Stimulated activated naive CD8-positive, alpha-beta T cell treated with anti-CD3 and anti-CD28 coated beads, Interleukin-15, Interleukin-2, amounts not matched to agents 100 U/mL and 50 U/mL, for 24 hours (primary cell): ENCODE data around the gene THOC5.
"Not testable (repeated sequence)": the region's sequence is repeated elsewhere in the genome, so short reads cannot be mapped to it uniquely, and the experiment has no call there.

Experiments used
- ATAC-seq: fragments of 150-1000 bp; cut with Tn5 transposase; one replicate; pipeline ENCODE4 v1.10.0; 2021
- DNase-seq: peaks from one replicate; pipeline ENCODE4 v3.0.0; 2021

THOC5 gene

DNA sequence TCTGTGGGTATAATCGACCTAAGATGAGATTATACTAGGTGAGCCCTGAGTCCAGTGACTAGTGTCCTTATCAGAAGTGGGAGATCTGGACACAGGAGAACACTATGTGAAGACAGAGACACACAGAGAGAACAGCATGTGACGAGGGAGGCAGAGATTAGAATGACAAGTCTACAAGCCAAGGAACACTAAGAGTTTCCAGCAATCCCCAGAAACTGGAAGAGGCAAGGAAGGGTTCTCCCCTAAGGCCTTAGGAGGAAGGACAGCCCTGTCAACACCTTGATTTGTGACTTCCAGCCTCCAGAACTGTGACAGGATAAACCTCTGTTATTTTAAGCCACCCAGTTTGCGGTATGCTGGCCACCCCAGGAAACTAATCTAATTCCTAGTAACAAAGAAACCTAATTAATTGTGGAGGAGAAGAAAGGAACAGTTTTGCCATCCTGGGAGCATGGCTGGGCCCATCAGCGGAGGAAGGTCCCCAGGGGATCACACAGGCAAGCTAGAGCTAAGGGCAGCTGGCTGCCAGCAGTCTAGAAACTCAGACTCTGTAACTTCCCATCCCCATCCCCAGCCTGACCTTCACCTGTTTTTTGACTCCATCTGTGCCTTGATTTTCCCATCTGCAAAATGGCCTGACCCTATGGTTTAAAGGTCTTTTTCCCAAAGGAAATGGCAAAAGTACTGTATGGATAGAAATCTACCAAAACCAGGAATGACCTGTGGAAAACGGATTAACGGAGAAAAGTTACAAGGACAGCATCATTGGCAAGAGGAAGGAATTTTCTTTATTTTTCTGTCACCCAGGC lies 10.3 kb upstream of the THOC5 start:
- ATAC-seq: no peak

DNA sequence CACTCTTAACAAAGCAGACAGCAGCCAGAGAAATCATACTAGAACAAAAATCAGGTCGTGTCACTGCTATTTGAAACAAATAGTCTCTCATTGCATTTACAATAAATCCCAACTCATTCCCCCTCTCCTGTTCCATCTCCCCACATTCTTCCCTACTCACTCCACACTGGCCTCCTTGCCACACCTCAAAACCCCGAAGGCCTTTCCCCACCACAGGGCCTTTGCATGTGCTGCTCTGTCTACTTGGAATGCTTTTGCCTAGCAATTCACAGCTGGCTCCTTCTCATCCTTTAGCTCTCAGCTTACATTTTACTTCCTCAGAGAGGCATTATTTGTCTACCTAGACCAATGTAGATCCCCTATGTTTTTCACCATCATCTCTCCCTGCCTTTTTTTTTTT lies 6.3 kb upstream of the THOC5 start:
- DNase-seq (no peak), ATAC-seq (no peak)

More for the DNA sequence above, 10.3 kb upstream of the THOC5 start:
- DNase-seq: no peak

DNA sequence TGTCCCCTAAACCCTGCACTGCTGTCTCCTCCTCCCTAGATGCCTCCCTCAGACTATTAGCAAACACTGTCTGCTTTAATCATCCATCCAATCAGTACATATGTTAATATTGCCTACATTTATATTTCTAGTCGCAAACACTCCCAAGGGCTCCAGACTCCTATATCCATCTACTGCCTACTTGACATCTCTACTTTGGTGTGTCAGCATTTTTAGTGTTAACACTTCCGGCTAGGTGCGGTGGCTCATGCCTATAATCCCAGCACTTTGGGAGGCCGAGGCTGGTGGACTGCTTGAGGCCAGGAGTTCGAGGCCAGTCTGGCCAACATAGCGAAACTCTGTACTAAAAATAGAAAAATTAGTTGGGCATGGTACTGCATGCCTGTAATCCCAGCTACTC lies 5.5 kb upstream of the THOC5 start:
- no peak for DNase-seq
- ATAC-seq: no peak

DNA sequence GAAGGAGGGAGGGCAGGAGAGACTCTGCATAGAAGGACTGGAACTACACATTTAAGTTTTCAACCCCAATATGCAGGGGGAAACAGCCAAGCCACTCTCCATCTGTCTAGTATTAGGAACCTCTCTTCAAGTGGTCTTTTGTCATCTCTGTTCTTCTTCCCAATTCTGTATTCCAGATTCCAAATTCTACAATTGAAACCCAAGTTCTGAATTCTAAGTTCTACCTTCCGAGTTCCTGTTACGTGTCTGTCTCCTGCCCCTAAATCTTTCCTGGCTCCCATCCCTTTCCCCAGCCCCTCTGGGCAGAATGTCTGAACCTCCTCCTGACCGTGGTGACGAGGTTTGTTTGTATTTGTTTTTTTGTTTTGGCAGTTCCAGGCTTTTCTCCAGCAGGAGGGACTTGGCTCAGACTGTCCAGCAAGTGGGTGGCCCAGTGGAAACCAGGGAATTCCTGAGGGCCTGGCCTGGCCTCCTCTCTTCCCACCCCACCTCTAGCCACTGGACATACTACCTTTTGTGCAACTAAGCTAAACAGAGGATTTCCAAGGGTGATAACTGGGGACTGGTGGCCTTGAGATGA lies 1.6 kb upstream of the THOC5 start:
- no peak for ATAC-seq
- DNase-seq: no peak

DNA sequence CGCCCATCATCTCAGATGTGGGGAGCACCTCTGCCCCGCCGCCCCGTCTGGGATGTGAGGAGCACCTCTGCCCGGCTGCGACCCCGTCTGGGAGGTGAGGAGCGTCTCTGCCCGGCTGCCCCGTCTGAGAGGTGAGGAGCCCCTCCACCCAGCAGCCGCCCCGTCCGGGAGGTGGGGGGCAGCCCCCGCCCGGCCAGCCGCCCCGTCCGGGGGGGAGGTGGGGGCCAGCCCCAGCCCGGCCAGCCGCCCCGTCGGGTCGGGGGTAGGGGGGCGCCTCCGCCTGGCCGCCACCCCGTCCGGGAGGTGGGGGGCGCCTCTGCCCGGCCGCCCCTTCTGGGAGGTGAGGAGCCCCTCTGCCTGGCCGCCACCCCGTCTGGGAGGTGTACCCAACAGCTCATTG lies 1.2 kb downstream of the THOC5 start:
- ATAC-seq, DNase-seq: not testable (repeated sequence)

DNA sequence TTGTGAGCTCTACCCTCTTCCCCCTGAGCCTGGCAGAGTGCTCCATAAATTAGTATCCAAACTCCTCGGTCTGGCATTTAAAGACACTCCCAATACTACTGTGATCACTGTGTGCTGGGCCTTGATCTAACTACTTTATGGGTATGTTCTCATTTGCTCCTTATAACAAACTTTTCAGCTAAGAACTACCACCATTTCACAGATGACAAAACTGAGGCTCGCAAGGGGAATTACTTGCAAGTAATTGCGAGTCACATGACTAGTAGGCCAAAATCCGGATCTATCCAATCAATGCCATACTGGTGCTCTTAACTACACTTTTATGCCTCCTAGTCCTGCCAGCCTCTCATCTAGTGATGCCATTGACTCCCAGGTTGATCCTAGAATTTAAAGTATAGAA lies 3.6 kb downstream of the THOC5 start:
- no peak for DNase-seq
- ATAC-seq: no peak

DNA sequence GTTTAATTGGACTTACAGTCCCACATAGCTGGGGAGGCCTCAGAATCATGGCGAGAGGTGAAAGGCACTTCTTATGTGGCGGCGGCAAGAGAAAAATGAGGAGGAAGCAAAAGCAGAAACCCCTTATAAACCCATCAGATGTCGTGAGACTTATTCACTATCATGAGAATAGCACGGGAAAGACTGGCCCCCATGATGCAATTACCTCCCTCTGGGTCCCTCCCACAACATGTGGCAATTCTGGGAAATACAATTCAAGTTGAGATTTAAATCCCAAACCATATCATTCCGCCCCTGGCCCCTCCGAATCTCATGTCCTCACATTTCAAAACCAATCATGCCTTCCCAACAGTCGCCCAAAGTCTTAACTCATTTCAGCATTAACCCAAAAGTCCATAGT lies 8.5 kb downstream of the THOC5 start:
- not testable (repeated sequence) for ATAC-seq, DNase-seq

DNA sequence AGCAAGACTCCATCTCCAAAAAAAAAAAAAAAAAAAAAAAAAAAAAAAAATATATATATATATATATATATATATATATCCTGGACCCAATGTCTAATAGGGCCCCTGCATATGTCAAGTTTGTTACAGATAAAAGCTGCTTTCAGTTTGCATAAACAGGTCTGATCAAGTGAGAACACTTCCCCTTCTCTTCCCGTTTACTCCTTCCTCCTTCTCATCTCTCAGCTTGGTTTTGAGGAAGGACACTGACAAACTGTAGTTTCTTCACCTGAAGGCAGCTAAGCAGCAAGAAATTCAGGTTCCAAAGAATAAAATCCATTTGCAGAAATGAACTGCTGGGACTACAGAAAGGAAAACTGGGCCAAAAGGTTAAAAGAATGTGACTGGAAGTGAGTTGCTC lies 11.7 kb downstream of the THOC5 start:
- DNase-seq: no peak
- ATAC-seq: no peak

DNA sequence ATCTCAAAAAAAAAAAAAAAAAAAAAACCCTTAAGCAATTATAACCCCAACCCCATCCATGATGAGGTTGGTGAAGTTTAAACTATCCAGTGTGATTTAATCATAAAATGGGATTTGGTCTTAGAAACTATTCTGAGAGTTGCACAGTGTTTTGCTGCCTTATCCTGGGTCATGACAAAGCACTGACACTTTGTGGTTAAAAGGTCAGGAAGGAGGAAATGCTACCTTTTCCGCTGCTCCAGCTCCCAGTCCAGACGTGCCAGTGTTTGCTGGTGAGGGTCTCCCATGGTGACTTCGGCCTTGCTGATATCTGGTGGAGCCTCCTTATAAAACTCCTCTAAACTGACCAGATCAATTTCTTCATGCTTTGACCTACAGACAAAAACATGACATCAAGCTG lies 14.5 kb downstream of the THOC5 start:
- DNase-seq: no peak
- no peak for ATAC-seq

DNA sequence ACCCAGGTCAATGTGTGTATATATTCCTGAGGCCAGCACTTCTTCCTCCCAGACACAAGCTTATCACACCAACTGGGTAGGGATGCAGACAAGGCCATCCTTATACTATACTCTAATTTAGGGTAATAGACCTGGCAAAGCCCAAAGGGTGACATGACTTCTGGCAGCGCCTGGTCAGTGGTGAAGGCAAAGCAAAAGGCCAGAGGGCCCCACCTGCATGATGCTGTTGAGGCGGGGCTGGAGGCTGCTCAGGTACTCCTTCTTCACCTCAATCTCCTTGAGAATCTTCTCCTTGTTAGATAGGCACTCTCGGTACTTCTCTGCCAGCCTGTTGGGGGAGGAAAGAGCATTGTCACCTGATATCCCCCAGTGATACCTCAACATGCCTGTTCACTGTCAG lies 17.1 kb downstream of the THOC5 start:
- ATAC-seq (no peak), DNase-seq (no peak)

DNA sequence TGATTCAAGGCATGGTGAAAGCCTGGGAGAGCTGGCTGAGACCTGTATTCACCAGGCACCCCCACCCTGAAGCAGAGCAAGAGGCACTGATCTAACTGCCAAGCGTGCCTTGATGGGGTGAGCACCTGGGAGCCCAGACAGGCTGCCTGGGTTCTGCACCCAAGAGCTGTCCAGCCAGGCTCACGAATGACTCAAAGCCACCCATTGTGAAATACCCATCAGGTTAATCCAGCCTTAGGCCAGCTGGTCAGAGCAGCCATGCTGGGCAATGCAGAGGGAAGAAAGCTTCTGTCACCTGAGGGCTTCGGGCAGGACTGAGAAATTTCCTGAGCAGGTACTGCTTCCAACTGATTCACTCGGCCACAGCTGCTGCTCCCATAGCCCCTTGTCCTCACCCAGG lies 22.1 kb downstream of the THOC5 start:
- no peak for ATAC-seq
- DNase-seq: no peak

DNA sequence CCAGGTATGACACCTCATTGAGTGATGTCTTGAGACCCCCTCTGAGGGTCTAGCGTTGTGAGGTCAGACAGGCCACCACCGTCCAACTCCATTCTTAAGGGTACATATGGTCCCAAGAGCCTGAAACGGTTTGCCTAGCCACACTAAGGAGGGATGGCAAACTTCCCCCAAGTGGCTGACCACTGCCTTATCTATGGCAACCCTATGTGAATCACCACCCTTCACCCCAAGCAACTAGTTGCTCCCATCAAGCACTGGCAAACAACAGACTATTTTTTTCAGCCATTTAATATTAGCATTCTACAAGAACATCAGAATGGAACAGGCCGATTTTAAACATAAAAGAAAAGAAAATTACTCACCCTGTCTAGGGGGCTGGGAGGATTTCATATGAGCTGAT lies 22.8 kb downstream of the THOC5 start:
- no peak for DNase-seq
- ATAC-seq: no peak

DNA sequence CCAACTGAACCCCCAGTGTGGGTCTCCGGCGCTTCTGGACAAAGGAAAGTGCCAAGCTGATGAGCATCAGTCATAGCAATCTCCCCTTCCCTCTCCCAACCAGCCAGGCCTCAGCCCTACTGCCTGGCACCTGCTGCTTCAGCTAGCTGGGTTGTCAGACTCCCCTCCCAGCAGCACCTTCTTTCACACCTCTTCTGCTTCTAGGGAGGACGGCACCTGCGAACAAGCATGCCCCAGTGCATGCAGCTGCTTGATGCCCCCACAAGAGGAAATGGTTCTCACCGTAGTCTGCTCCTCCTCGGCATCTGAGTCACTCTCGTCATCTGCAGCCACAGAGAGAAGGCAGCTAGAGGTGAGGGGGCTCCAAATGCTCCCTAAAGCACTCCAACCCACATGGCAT lies 25.4 kb downstream of the THOC5 start:
- DNase-seq (no peak), ATAC-seq (peak; percentile 19)

DNA sequence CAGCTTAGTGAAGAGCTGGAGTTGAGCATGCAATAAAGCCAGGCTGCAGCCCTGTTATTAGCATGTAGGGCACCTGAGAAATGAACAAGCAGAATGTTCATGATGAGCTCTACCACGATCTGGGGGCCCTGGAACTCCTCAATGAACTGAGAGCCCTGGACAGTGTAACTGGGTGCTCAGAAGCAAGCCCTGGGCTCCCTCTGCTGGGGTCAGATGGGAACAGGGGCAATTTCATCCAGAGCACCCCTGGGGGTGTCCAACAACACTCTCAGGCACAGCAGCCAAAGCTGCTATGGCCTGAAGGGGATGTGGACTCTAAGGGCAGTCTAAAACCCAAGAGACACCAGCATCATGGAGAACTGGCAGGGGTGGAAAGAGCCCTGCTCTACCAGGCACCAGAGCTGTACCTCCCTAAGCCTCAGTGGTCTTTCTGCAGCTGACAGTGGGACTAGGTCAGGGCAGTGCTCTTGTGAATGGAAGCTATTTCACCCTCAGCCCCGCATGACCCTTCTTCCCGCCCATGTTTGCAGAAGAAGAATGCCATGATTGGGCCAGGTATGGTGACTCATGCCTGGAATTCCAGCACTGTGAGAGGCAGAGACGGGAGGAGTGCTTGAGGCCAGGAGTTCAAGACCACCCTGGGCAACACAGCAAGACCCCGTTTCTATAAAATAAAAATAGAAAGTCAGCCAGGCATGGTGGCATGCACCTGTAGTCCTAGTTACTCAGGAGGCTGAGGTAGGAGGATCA lies 28.9 kb downstream of the THOC5 start:
- DNase-seq: peak; percentile 22

DNA sequence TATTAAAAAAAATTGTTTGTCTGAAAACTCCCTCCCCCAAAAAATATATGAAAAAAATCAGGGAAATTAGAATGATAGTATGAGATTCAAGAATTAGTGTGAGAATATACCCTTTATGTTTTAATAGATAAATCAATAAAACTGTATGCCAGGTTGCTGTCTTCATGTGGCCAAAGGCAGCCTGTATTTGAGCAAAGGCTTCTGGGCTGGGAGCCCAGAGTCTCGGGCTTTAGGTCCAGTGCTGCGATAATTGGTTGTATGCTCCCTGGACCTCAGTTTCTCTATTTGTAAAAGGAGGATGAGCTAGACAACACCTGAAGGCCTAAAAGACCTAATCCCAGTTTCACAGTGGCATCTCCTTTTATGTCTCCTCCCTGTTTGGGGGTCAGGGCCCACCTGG lies 29.8 kb downstream of the THOC5 start:
- ATAC-seq: no peak
- no peak for DNase-seq

More for the DNA sequence above, 28.9 kb downstream of the THOC5 start:
- ATAC-seq: peak; percentile 49

DNA sequence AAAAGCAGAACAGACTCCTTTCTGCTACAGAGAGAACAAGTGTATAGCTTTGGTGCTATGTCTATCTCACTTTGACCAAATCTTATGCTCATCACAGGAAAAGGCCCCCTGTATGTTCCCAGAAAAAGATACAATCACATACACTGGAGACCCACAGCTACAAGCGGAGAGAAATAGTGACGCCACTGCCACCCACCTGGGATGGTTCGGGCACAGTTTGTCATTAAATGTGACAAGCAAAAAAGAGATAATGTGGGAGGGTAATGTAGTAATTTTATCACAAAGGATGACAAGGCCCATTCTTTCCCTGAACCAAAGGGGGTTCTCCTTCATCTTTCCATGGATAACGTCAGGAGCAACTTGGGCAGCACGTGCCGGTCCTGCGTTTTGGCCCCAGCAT lies 32.0 kb downstream of the THOC5 start:
- DNase-seq (no peak), ATAC-seq (no peak)

DNA sequence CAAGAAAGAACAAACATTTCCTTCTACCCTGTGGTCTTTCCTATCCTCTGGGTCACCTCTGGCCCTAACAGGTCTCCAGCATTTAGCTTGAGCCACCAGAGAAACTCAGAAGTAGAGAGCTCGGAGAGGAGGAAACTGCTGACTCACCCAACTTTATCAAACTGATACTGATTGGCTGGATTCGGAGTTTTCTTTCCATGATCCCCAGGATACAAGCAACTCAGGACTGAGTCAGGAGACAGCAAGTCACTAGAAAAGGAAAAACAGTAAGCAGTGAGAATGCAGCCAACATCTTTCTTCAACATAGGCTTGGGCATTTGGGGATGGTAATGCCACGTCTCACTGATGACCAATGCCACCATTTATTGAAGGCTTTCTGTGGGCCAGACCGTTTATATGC lies 32.7 kb downstream of the THOC5 start:
- ATAC-seq: no peak
- DNase-seq: no peak

DNA sequence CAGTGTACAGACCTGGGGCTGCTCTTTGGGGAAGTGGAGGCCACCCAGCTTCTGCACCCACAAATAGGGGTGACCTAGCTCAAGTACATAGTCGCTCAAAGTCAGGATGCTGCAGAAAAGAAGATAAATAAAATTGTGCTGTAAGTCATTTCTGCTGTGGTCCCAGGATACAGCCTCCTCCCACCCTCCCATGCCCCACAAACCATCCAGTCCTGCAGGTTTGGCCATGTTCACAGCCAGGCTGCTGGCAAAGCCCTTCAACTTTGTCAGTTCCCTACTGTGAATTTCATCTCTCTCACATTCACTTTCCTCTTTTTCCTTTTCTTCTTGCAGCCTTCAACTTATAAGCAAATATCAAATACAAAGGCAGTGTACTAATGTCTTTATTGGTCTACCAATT lies 33.6 kb downstream of the THOC5 start:
- ATAC-seq: no peak
- no peak for DNase-seq

DNA sequence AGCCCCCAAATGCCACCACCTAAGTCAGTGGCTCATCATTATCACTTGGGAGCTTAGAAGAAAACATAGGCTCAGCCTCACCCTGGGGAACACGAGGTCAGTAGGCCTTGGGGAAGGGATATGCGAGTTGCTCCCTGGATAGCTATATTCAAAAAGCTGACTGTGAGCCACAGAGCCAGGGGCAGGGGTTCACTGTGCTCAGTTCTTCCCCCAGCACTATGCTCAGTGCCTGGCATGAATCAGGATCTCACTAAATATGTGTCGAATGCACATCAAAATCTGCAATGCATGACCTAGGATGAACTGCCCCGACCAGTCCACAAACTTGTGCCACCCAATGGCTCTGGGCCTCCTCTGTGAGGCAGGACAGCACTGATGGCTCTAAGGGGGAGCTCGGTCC lies 35.1 kb downstream of the THOC5 start:
- ATAC-seq (no peak), DNase-seq (no peak)

DNA sequence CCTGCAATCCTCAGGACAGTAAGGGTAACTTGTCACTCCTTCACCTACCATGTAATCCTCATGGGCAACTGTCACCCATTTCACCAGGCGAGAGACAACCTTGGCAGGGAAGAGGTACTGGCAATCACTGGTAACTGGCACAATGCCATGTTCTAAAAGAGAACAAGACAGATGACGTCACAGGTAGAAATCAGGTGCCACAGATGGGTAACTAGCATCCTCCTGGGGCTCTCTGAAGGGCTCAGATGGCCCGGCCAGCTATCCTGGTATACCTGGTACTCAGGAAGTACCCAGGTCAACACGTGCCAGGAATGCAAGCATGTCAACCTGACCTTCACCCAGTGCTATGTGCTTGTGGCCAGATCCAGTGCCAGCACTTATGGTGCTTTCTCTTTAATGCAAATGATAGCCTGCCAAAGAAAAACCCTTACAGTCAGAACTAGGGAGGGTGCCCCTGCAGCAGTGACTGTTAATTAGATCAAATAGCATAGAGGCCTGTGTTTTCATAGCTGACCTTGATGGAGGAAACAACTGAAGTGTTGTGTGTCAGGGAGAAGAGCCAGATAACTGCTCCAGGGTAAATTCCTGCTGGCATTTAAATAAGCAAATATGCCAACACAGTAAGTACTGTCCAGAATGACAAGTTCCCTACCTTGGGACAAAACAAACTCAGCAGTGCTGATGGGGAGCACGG lies 36.2 kb downstream of the THOC5 start:
- ATAC-seq (no peak), DNase-seq (no peak)

DNA sequence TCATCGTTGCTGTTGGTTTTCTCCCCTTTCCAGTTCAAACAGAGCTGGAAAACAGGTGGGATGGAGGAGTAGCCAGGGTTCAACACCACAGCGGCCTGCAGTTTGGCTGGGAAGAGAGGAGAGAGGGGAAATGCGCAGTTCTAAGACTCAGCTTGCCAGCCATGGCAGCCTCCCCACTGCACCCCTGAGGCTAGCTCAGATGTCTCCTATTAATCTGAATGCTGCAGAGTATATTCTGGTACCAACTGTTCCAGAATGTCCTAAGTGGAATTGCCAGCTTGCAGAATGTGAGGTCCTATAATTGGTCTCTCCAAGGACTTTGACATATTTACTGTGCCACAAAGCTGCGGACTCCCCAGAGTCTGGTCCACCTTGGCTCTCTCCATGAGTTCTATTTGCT lies 41.5 kb downstream of the THOC5 start:
- DNase-seq (no peak), ATAC-seq (no peak)

DNA sequence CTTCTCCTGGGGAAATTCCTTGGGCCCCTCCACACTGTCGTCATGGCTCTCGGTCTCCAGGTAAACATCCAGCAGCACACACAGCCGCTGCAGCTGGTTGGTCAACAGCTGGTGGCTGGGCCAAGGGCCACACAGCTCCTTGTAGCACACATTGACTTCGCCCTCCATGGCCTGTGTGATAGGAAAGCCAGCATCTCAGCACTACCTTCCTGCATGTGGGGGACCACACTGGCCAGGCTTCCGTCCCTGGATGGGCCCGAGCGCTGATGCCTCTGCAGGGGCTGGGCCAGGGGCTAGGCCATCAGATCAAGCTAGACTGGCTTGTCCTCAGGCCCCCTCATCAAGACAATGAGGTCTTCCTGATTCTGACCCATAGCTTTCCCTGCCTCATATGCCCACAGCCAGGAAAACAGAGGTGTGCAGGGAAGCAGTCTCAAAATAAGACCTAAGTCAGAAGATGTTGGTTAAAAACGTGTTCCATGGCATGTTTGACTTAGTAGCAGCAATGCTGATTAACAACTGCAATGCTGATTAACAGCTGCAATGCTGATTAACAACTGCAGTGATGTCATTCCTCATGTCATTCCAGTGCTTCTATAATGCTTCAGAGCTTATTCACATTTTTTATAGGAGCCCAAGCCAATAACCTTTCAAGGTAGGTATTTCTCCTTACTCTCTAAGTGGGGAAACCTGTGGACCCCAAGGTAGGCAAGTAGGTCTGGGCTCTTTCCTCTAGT lies 42.3 kb downstream of the THOC5 start:
- no peak for DNase-seq
- no peak for ATAC-seq
